ENCODE data around the gene LRWD1.
"Not testable (repeated sequence)": the region's sequence is repeated elsewhere in the genome, so short reads cannot be mapped to it uniquely, and the experiment has no call there.

DNA sequence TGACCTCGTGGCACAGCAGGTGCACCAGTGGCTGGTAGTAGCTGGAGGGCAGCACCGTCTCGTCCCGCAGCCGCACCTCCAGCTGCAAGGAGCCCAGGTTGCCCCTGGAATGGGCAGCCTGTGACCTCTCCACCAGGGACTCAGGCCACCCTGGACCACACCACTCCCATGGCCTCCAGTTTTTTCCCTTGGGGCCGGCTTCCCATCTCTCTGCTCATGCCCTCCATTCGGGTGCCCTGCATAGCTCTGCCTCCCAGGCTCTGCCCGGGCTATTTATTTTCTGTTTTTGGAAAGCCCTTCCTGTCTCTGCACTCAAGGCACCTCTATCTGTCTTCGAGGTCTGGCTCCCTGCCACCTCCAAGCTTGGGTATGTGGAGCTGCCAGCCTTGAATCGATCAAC, 32.1 kb downstream of the LRWD1 start:
- TF ChIP-seq, protein P1, sequence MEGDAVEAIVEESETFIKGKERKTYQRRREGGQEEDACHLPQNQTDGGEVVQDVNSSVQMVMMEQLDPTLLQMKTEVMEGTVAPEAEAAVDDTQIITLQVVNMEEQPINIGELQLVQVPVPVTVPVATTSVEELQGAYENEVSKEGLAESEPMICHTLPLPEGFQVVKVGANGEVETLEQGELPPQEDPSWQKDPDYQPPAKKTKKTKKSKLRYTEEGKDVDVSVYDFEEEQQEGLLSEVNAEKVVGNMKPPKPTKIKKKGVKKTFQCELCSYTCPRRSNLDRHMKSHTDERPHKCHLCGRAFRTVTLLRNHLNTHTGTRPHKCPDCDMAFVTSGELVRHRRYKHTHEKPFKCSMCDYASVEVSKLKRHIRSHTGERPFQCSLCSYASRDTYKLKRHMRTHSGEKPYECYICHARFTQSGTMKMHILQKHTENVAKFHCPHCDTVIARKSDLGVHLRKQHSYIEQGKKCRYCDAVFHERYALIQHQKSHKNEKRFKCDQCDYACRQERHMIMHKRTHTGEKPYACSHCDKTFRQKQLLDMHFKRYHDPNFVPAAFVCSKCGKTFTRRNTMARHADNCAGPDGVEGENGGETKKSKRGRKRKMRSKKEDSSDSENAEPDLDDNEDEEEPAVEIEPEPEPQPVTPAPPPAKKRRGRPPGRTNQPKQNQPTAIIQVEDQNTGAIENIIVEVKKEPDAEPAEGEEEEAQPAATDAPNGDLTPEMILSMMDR (IDR thresholded peaks at IDR 0.05; ENCODE audit: borderline replicate concordance, extremely low read depth, low read length, poor library complexity, severe bottlenecking) = not testable (repeated sequence)
- not testable (repeated sequence) for TF ChIP-seq EZH2 (IDR thresholded peaks at IDR 0.05; ENCODE audit: borderline replicate concordance, low read depth, low read length, severe bottlenecking)
